OCI-LY3 (cell line): ENCODE measurements around the gene NRSN1.

ENCODE experiments used
- H2AFZ ChIP-seq: fragments of 200-600, 300-600 bp; shearing (Covaris generic); 2 replicates; pipeline ENCODE4 v1.6.0; 2014; ENCODE audit warnings: antibody characterized with exemption, low read depth, low read length
- H3K27ac ChIP-seq: fragments of 200-600, 300-600 bp; sonication (generic); 2 replicates; pipeline ENCODE4 v1.5.1; 2014; ENCODE audit warnings: mild to moderate bottlenecking, low read length, moderate library complexity, mixed read lengths
- H3K27me3 ChIP-seq: fragments of 200-600, 300-600 bp; sonication (generic); 2 replicates; pipeline ENCODE4 v1.6.1; 2014; ENCODE audit warnings: low read depth, low read length, mixed read lengths
- H3K36me3 ChIP-seq: fragments of 200-600, 300-600 bp; sonication (generic); replicated peaks from 2 replicates; pipeline ENCODE3; 2014; ENCODE audit warnings: low read depth, low read length, mixed read lengths
- H3K4me1 ChIP-seq: fragments of 300-600, 200-600 bp; sonication (generic); 2 replicates; pipeline ENCODE4 v1.6.1; 2014; ENCODE audit warnings: low read length, mixed read lengths
- H3K4me2 ChIP-seq: fragments of 200-600, 300-600 bp; sonication (generic); 2 replicates; pipeline ENCODE4 v1.6.1; 2014; ENCODE audit warnings: low read length, mixed read lengths
- H3K4me3 ChIP-seq: fragments of 300-600, 200-600 bp; sonication (generic); 2 replicates; pipeline ENCODE4 v1.5.1; 2014; ENCODE audit warnings: antibody characterized with exemption, mild to moderate bottlenecking, low read length, moderate library complexity
- H3K79me2 ChIP-seq: fragments of 300-600, 200-600 bp; shearing (Covaris generic); 2 replicates; pipeline ENCODE4 v1.6.1; 2014; ENCODE audit warnings: mild to moderate bottlenecking, low read length, mixed read lengths
- H3K9ac ChIP-seq: fragments of 300-600, 200-600 bp; shearing (Covaris generic); 2 replicates; pipeline ENCODE4 v1.6.0; 2014; ENCODE audit warnings: mild to moderate bottlenecking, low read length, moderate library complexity
- H3K9me3 ChIP-seq: fragments of 200-600, 300-600 bp; shearing (Covaris generic); 2 replicates; pipeline ENCODE4 v1.6.1; 2014; ENCODE audit warnings: low read length, mixed read lengths; ENCODE audit not compliant: insufficient read depth
- H4K20me1 ChIP-seq: fragments of 200-600, 300-600 bp; sonication (generic); 2 replicates; pipeline ENCODE4 v1.6.1; 2016; ENCODE audit warnings: low read length, mixed read lengths; ENCODE audit not compliant: insufficient read depth
- EZH2phosphoT487 ChIP-seq: fragments of 200-600 bp; shearing (Covaris generic); IDR thresholded peaks from 2 replicates; pipeline ENCODE4 v1.6.1; 2018; ENCODE audit warnings: antibody characterized with exemption, mixed run types, low read depth
- TF ChIP-seq, protein P1 (sequence below): fragments of 200-600, 300-600 bp; sonication (generic); IDR thresholded peaks from 2 replicates; pipeline ENCODE4 v1.5.1; 2014; ENCODE audit warnings: antibody characterized with exemption, low read length, low read depth

Gene NRSN1

DNA sequence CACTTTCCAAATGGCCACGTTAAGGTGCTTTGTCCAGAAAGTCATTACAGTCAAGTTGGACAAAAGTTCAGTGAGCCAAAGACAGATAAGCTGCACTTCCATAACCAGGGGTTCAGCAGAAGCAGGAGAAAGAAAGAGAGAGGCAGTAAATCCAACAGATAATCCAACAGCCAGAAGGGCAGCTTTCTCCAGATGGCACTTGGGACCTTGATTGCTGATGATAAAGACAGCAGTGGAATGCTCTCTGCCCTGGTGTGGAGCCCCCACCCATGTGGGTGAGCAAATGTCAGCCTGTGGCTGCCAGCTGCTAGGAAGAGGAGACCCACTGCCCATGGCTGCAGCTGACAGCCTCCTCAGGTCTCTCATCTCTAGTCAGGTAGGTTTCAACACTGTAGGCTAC lies 18.7 kb upstream of the NRSN1 start:
- no peak for TF ChIP-seq EZH2phosphoT487
- TF ChIP-seq, protein P1, sequence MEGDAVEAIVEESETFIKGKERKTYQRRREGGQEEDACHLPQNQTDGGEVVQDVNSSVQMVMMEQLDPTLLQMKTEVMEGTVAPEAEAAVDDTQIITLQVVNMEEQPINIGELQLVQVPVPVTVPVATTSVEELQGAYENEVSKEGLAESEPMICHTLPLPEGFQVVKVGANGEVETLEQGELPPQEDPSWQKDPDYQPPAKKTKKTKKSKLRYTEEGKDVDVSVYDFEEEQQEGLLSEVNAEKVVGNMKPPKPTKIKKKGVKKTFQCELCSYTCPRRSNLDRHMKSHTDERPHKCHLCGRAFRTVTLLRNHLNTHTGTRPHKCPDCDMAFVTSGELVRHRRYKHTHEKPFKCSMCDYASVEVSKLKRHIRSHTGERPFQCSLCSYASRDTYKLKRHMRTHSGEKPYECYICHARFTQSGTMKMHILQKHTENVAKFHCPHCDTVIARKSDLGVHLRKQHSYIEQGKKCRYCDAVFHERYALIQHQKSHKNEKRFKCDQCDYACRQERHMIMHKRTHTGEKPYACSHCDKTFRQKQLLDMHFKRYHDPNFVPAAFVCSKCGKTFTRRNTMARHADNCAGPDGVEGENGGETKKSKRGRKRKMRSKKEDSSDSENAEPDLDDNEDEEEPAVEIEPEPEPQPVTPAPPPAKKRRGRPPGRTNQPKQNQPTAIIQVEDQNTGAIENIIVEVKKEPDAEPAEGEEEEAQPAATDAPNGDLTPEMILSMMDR: no peak
- Histone ChIP-seq H3K27me3 (no peaks in the 10 kb centered on the region), H3K79me2 (no peaks in the 10 kb centered on the region), H3K9me3 (no peaks in the 10 kb centered on the region), H3K4me3 (no peak overlapping the region), H2AFZ (no peak overlapping the region), H3K4me1 (peaks cover 3% of the 10 kb centered on the region; the same call in 1 of the 2 replicates), H3K36me3 (no peaks in the 10 kb centered on the region), H4K20me1 (no peaks in the 10 kb centered on the region), H3K4me2 (no peak overlapping the region), H3K27ac (no peak overlapping the region), H3K9ac (no peak overlapping the region)

DNA sequence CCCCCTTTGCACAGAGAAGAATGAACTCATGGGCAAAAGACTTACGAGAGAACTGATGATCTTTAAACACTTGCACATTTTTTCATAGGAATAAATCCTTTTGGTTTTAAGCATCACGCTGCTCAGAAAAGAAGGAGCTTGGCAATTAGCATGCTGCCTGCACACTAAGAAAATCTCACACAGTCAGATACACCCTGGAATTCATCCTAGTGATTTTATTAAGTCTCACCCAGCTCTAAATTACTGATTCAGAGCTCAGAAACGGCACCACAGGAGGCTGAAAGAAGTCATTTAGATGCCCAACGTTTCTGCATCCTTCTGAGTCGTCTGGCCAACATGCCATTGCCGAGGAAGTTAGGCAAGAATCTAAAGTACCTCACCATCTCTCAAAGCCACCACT lies 18.0 kb upstream of the NRSN1 start:
- Histone ChIP-seq H3K27me3 (no peaks in the 10 kb centered on the region), H2AFZ (no peak overlapping the region), H3K9me3 (no peaks in the 10 kb centered on the region), H3K79me2 (no peaks in the 10 kb centered on the region), H3K9ac (no peak overlapping the region), H3K27ac (no peak overlapping the region), H3K4me3 (no peak overlapping the region), H3K4me1 (peaks cover 3% of the 10 kb centered on the region; the same call in 1 of the 2 replicates), H3K4me2 (no peak overlapping the region), H3K36me3 (no peaks in the 10 kb centered on the region), H4K20me1 (no peaks in the 10 kb centered on the region)
- TF ChIP-seq, protein P1: no peak
- TF ChIP-seq EZH2phosphoT487: no peak

DNA sequence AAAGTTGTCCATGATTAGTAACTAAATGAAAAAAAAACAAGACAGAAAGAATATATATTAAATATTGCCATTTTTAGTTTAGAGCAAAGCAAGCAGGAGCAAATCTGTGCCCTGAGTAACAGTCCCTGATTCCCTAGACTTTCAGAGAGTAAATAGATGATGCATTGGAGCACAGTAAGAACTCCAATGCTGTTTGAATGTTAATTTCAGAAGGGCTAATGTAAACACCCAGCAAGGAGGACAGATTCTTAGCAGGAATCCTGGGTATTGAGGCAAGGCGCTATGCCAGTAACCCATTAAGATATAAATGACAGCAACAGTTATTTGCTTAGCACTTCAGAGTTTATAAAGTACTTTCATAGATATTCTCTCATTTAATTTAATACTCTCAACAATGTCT lies 15.6 kb upstream of the NRSN1 start:
- Histone ChIP-seq H2AFZ (no peak overlapping the region), H3K36me3 (no peaks in the 10 kb centered on the region), H3K4me2 (no peak overlapping the region), H3K9ac (no peak overlapping the region), H3K27ac (no peak overlapping the region), H3K9me3 (no peaks in the 10 kb centered on the region), H3K4me3 (no peak overlapping the region), H4K20me1 (no peaks in the 10 kb centered on the region), H3K27me3 (no peaks in the 10 kb centered on the region), H3K4me1 (no peaks in the 10 kb centered on the region), H3K79me2 (no peaks in the 10 kb centered on the region)
- TF ChIP-seq, protein P1: no peak
- no peak for TF ChIP-seq EZH2phosphoT487

DNA sequence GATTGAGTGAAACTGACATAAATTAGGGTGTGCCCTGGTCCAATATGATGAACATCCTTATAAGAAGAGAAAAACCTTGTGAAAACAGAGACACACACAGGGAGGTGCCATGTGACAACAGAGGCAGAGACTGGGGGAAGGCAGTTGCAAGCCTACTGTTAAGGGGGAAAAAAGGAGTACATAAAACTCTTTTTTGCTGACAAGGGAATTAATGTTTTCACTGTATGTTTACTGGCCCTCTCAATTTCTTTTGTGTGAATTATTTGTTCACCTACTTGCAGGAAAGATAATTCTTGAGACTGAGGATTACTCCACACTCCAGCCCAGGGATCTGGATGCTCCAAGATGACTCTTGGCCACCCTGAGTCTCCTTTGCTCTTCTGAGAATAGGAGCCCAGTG lies 12.1 kb upstream of the NRSN1 start:
- H3K4me2 ChIP-seq: no peak overlapping the region
- no peak overlapping the region for H3K27ac ChIP-seq
- TF ChIP-seq, protein P1: no peak
- no peak for TF ChIP-seq EZH2phosphoT487
- no peaks in the 10 kb centered on the region for H4K20me1 ChIP-seq
- no peaks in the 10 kb centered on the region for H3K36me3 ChIP-seq
- H3K4me1 ChIP-seq: no peaks in the 10 kb centered on the region
- no peaks in the 10 kb centered on the region for H3K79me2 ChIP-seq
- H3K9me3 ChIP-seq: no peaks in the 10 kb centered on the region
- no peak overlapping the region for H3K9ac ChIP-seq
- no peak overlapping the region for H2AFZ ChIP-seq
- H3K4me3 ChIP-seq: no peak overlapping the region
- H3K27me3 ChIP-seq: no peaks in the 10 kb centered on the region
